Stimulated activated CD8-positive, alpha-beta memory T cell treated with anti-CD3 and anti-CD28 coated beads, Interleukin-7, amount 100 ng/mL, for 48 hours (primary cell): ENCODE measurements around the gene LRPPRC.
A peak's percentile ranks its signal among the peaks of the same experiment; 100 is the strongest.
"Not testable (repeated sequence)": the region's sequence is repeated elsewhere in the genome, so short reads cannot be mapped to it uniquely, and the experiment has no call there.

Experiments used
- DNase-seq, 2 donors: peaks; one replicate each; pipeline ENCODE4 v3.0.0-alpha.2; 2020; ENCODE audit warnings: low read depth in 1 of 2; ENCODE audit errors: extremely low read depth in 1 of 2

LRPPRC gene

GRCh38 chr2:43924463-43924862 lies 71.3 kb downstream of the LRPPRC start:
- DNase-seq: no peak

DNA sequence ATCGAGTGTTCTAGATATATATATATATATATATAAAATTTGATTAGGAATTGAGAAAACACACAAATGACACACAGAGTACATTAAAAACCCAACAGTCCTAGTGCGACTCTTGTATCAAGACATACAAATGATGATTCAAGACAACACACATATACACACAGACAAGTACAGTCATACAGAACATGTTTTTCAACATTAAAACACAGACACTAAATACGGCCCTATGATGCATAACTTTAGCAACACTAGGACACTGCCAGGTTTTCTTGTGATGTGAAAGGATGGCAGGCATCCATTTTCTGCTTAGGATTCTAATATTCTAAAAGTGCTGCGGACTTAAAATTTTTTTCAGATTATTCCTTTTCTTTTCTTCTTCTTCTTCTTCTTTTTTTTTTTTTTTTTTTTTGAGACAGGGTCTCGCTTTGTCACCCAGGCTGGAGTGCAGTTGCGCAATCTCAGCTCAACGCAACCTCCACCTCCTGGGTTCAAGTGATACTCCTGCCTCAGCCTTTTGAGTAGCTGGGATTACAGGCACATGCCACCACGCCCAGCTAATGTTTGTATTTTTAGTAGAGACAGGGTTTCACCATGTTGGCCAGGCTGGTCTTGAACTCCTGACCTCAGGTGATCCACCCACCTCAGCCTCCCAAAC lies 84.5 kb downstream of the LRPPRC start:
- not testable (repeated sequence) for DNase-seq

DNA sequence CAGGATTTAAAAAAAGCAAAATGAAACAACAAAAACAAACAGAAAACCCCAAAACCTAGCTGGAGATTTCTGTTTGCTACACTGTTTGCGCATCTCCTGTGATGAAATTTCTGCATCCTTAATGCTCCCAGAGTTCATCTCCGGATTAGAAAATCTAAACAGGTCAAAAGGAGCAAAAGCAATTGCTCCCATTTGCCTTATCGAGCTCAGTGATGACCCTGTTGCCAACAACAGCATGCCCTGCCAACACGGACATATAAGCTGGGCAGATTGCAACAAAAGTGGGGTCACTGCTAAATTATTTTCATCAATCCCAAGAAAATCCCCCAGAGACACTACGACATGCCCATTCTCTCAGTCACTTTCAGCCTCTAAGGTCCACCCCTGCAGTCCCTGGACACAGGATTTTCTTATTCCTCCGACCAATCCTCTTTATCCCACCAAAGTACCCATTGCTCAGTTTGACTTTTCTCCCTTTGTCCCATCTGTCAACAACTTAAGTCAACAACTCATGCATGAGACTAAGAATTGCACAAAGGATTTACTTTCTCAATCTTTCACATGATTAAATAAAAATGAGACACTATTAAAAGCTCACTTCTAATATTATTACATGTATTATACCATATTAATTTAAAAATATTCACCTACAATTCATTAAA lies 89.2 kb downstream of the LRPPRC start:
- DNase-seq: no peak

DNA sequence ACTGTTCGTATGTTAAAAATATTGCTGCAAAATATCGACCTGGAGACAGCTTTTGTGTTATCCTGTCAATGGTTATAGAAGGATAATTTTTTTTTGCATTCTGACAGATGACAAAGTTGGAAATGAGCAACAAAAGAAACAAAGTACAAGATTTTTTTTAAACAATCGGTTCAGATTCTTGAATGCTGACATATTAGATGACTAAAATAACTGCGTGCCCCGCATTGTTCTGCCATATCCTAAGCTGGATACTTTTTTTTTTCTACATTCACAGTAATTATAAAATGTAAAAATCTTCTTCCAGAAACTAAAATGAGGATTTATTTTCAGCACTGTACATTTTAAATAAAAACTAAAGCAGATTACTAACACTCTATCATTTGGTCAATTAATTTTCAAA lies 89.9 kb downstream of the LRPPRC start:
- DNase-seq: no peak

DNA sequence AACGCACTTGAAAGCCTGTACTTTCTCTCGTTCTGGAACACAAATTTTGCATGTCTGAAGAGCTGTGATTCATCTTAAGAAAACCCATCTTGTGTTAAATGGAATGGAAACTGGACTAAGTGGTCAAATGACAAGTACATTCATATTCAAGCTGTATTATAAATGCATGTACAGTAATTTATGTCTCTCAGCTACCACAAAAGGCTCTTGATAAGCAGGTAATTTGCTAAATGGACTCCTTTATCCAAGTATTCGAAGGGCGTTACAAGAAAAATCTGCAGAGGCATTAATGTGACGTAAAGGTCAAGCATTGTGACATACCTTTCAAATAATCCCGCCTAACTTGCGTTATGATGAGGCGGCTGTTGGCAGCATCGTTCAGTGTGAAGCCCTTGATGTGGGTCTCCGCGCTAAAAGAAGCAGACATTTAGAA lies 90.4 kb downstream of the LRPPRC start:
- no peak for DNase-seq

GRCh38 chr2:43899589-43899988 lies 96.2 kb downstream of the LRPPRC start:
- DNase-seq: no peak

DNA sequence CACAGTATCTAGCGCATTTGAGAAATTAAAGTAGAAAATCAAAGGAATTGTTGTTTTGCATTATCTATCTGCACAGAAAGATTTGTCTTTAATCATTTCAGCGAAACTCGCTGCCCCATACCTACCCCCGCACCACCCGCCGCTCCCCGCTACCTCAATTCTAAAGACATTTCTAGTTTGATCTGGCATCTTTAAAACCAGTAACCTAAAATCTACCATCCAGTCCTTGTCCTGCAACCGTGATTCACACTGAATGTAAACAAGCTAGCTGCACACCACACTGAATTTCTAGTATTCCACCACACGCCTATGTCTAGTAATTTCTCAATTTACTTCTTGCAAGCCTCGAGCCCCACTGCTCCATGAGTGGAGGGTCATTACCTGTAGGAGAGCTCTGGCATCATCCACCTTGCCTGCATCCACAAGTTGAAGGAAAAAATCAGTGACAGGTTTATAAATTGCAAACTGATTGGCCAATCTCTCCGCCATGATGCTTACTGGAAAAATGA lies 96.9 kb downstream of the LRPPRC start:
- DNase-seq: no peak

- DNase-seq: no peak
Observed at GRCh38 chr2:43898134-43898837, 97.5 kb downstream of the LRPPRC start.

DNA sequence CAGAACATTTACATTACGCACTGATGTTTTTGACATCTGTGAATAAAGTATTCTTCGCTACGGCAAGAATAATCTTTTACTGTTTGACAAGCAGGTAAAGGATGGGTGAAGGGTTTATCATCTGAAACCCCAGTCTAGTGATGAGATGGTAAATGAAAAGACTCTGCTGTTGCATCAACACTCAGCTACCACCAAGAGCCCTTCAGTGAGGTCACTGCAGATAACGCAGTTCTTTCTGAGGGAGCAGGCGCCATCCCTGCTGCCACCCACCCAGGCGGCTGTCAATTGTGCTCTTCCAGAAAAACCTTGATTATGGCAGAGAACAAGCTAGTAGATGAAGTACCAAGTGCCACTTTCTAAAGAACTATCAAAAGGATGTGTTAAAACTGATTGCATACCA lies 98.3 kb downstream of the LRPPRC start:
- DNase-seq: no peak

DNA sequence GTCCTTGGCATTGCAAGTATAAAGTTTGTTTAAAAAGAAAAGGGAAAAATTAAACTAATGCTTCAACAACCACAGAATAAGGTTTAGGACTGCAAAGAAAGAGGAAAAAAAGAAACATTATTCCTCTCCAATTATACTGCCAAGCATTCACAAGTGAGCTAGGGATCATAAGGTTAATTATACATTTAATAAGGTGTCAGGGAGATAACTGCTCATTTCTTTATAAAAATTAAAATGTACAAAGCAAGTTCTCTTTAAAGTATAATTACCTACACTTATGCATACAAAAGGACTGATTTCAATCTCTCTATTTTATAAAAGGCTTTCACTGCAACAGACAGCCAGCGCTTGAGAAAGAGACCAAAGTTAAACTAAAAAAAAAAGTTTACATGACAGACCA lies 98.9 kb downstream of the LRPPRC start:
- DNase-seq: no peak

DNA sequence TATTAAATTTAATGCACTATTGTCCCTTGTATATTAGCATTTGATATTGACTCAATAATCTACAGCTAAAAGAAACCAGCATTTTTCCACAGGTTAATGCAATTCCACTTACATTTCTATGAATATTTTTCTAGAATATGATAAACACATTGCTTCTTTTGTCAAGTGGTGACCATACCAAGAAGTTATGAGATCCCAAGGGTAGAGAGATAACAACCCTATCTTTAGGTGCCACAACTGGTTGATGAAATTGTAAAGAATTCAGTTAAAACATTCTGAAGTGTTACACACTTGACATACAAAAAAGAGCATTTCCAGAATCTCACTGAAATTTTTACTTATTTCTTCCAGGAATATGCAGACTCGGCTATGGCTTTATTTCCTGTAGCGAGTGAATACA lies 101.0 kb downstream of the LRPPRC start:
- no peak for DNase-seq

- DNase-seq: no peak
Observed at GRCh38 chr2:43890855-43891254, 104.9 kb downstream of the LRPPRC start.

- DNase-seq: no peak
Observed at GRCh38 chr2:43889416-43889815, 106.4 kb downstream of the LRPPRC start.

GRCh38 chr2:43887176-43887575 lies 108.6 kb downstream of the LRPPRC start:
- DNase-seq: no peak

DNA sequence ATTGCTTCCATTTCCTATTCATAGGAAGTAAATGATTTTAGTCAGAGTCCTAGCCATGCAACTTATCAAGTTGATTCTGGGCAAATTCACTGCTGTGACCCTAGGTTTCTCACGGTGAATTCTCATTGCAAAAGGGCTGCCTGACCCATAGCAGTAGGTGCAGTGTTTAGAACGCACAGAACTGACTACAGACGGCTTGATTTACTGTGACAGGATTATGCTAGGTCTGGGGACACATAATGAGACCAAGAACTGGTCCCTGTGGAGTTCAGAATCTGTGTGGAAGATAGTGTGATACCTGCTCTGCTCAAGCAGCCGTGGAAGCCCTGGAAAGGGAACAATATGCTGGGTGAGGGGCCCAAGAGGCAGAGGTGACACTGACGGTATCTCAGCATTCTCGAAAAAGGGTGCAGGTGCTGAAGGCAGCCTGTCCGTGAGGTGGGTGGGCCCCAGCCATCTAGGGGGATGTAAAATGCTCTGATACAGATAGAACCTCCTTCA lies 110.6 kb downstream of the LRPPRC start:
- no peak for DNase-seq

DNA sequence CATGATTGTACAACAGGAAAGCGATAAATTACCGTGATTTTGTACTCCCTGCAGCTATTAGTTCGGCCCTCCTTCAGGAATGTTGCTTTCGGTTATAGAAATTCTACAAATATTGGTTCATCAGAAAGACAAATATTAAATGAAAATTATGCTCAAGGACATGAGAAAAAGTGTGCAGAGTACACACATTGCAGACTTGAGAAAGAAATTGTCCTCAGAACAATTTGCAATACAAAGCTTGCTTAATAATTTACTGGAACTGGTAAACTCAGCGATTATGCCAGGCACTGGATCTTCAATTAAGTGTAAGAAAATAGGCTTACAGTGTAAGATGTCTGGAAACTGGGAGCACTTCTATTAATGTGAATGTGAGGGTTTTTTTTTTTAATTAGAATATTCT lies 111.1 kb downstream of the LRPPRC start:
- no peak for DNase-seq

DNA sequence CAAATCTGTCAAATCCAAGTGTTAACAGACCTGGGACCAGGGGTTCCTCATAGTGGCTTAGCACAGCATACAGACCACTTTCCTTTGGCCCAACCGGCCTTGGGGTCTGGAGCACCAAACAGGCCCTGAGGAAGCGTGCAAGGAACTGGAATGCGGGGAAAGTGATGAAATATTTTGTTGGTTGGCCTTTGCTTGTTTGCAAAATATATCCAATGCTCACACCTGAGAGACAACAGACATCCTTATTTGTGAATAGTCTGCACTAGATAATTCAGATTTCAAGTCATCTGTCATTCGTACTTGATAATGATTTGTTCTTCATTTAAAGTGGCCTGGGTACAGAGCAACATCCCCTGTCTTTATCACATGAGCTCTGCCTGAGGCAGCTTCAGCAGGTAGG lies 113.5 kb downstream of the LRPPRC start:
- DNase-seq: no peak

DNA sequence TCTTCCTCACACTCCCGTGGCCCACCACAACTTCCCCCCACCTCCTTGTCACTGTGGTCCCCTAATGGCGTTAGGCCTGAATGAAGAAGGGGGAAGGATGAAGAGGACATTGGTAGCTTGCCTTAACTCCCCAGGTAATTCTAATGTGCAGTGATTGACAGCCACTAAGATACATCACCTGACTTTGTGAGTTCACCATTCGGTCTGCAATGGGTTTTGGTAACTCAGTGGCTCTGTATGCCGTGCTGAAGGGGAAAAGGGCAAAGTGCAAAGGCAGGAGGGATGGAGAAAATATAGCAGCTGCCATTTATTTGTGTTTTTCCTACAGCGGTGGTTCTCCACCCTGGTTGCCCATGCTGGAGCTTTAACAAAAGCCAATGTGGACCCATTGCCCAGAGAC lies 114.8 kb downstream of the LRPPRC start:
- no peak for DNase-seq

DNA sequence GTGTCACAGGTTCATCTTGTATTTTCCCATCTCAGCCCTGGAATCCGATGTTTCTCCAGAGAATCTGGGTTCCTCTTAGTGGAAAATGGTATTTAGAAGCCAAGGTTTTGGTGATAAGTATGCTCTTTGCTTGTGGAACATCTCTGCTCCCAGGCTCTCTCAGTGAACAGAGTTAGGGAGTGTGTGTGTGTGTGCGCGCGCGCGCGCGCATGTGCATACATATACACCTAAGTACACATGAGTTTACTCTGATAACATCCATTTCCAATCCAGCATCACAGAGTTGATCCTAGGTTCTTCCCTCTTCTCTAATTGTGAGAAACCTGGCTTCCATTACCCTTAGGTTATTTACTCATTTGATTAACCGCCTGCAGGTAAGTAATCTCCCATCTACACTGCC lies 115.3 kb downstream of the LRPPRC start:
- DNase-seq: no peak

DNA sequence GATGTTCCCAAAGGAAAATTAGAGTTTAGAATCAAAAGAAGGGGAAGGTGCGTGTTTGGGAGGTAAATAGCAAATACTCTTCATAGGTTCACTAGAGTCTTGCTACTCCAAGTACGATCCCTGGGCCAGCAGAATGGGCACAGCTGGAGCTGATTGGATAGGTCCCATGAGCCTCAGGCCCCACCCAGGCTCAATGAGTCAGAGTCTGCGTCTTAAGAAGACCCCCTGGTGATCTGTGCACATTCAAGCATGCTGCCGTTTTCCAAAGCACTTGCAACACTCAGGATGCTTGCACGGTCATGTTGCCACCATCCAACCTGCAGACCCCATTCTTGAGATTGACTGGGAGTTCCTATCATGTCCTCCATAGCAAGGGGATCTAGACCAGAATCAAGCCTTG lies 116.5 kb downstream of the LRPPRC start:
- no peak for DNase-seq

GRCh38 chr2:43877782-43878464 lies 117.9 kb downstream of the LRPPRC start:
- DNase-seq: peak; percentile 27 to 55
